SK-N-SH treated with all-trans-retinoic acid at 6 μM for 48 hours (cell line): ENCODE data around the gene MXRA8.

Source experiments
- ATAC-seq: fragments of 200-7000 bp; cut with Tn5 transposase; 3 replicates; pipeline ENCODE4 v1.9.1; 2020; ENCODE audit warnings: mild to moderate bottlenecking, moderate library complexity
- ARNTL ChIP-seq: fragments of 450-650 bp; formaldehyde crosslinking; IDR thresholded peaks from 2 replicates; pipeline ENCODE4 v1.5.0; 2020; ENCODE audit warnings: low read depth, mild to moderate bottlenecking, moderate library complexity, borderline replicate concordance
- BACH2 ChIP-seq: fragments of 250-450 bp; sonication (Bioruptor Pico); IDR thresholded peaks from 2 replicates; pipeline ENCODE4 v1.9.0; 2021; ENCODE audit warnings: mild to moderate bottlenecking, borderline replicate concordance
- CREB5 ChIP-seq: fragments of 250-450 bp; sonication (Bioruptor Pico); IDR thresholded peaks from 2 replicates; pipeline ENCODE4 v1.5.1; 2020; ENCODE audit warnings: low read depth, mild to moderate bottlenecking, moderate library complexity
- CSDC2 ChIP-seq: fragments of 250-450 bp; sonication (Bioruptor Pico); IDR thresholded peaks from 2 replicates; pipeline ENCODE4 v1.5.0; 2020; ENCODE audit warnings: mild to moderate bottlenecking, moderate library complexity
- CSRNP3 ChIP-seq: fragments of 250-450 bp; sonication (Bioruptor Pico); IDR thresholded peaks from 2 replicates; pipeline ENCODE4 v1.5.1; 2021; ENCODE audit warnings: mild to moderate bottlenecking, moderate library complexity
- ESRRG ChIP-seq: fragments of 250-450 bp; sonication (Bioruptor Pico); IDR thresholded peaks from 2 replicates; pipeline ENCODE4 v1.6.1; 2021; ENCODE audit warnings: mild to moderate bottlenecking
- GLIS3 ChIP-seq: fragments of 250-450 bp; sonication (Bioruptor Pico); IDR thresholded peaks from 2 replicates; pipeline ENCODE4 v1.5.0; 2020; ENCODE audit warnings: mild to moderate bottlenecking, moderate library complexity
- ISL1 ChIP-seq: fragments of 250-450 bp; sonication (Bioruptor Pico); IDR thresholded peaks from 2 replicates; pipeline ENCODE4 v2.1.2; 2022; ENCODE audit warnings: mild to moderate bottlenecking, moderate library complexity
- OSR1 ChIP-seq: fragments of 250-450 bp; sonication (Bioruptor Pico); IDR thresholded peaks from 2 replicates; pipeline ENCODE4 v1.8.0; 2022; ENCODE audit warnings: moderate library complexity, mild to moderate bottlenecking, inconsistent platforms
- PPARA ChIP-seq: fragments of 250-450 bp; sonication (Bioruptor Pico); IDR thresholded peaks from 2 replicates; pipeline ENCODE4 v1.5.0; 2020; ENCODE audit warnings: mild to moderate bottlenecking, borderline replicate concordance
- RARB ChIP-seq: fragments of 250-450 bp; sonication (Bioruptor Pico); IDR thresholded peaks from 2 replicates; pipeline ENCODE4 v1.8.0; 2021; ENCODE audit warnings: mild to moderate bottlenecking, moderate library complexity
- SNAI2 ChIP-seq: fragments of 250-450 bp; sonication (Bioruptor Pico); IDR thresholded peaks from 2 replicates; pipeline ENCODE4 v1.5.0; 2020; ENCODE audit warnings: mild to moderate bottlenecking, moderate library complexity
- TCF4 ChIP-seq: fragments of 250-450 bp; sonication (Bioruptor Pico); IDR thresholded peaks from 2 replicates; pipeline ENCODE4 v1.8.0; 2021; ENCODE audit warnings: mild to moderate bottlenecking, moderate library complexity, borderline replicate concordance
- TOX ChIP-seq: fragments of 250-450 bp; sonication (Bioruptor Pico); IDR thresholded peaks from 2 replicates; pipeline ENCODE4 v1.8.0; 2021; ENCODE audit warnings: mild to moderate bottlenecking, moderate library complexity, borderline replicate concordance
- TSHZ2 ChIP-seq: fragments of 250-450 bp; sonication (Bioruptor Pico); IDR thresholded peaks from 2 replicates; pipeline ENCODE4 v1.5.0; 2020; ENCODE audit warnings: mild to moderate bottlenecking, moderate library complexity
- ZC3H10 ChIP-seq: fragments of 250-450 bp; sonication (Bioruptor Pico); IDR thresholded peaks from 2 replicates; pipeline ENCODE4 v1.5.1; 2021; ENCODE audit warnings: mild to moderate bottlenecking, moderate library complexity
- ZFP3 ChIP-seq: fragments of 250-450 bp; sonication (Bioruptor Pico); IDR thresholded peaks from 2 replicates; pipeline ENCODE4 v1.5.0; 2020; ENCODE audit warnings: mild to moderate bottlenecking, moderate library complexity
- ZFP30 ChIP-seq: fragments of 450-650 bp; formaldehyde crosslinking; IDR thresholded peaks from 2 replicates; pipeline ENCODE4 v1.5.0; 2022; ENCODE audit warnings: mild to moderate bottlenecking, moderate library complexity
- ZNF565 ChIP-seq: fragments of 450-650 bp; formaldehyde crosslinking; conservative IDR thresholded peaks from 2 replicates; pipeline ENCODE4 v1.5.0; 2020; ENCODE audit warnings: low read depth, mild to moderate bottlenecking, moderate library complexity
- ZNF70 ChIP-seq: fragments of 450-650 bp; formaldehyde crosslinking; IDR thresholded peaks from 2 replicates; pipeline ENCODE4 v1.5.0; 2020; ENCODE audit warnings: mild to moderate bottlenecking, moderate library complexity
- ZNF8 ChIP-seq: fragments of 450-650 bp; formaldehyde crosslinking; IDR thresholded peaks from 2 replicates; pipeline ENCODE4 v1.5.0; 2020; ENCODE audit warnings: mild to moderate bottlenecking, moderate library complexity
- TF ChIP-seq, protein P1 (sequence below): fragments of 250-450 bp; sonication (Bioruptor Pico); IDR thresholded peaks from 2 replicates; pipeline ENCODE4 v1.8.0; 2021; ENCODE audit warnings: low read depth, mild to moderate bottlenecking, moderate library complexity, borderline replicate concordance

The MXRA8 gene

DNA sequence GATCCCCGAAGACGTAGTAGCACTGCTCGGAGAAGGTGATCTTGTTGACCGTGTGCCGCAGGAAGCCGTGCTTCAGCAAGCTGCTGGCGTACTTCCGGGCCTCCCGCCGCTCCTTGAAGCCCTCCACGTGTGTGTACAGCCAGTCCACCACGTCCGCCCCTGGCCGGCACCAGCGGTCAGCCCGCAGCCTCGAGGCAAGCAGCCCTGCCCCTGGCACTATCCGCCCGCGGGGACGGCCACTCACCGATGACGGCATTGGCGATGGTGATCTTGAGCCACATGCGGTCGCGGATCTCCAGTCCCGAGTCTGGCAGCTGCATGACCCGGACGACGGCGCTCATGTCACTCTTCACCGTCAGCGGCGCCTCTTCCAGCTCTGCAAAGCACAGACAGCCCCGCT is 20.1 kb downstream of the MXRA8 start:
- no peak for ATAC-seq
- no peak for TF ChIP-seq CSDC2 (CRISPR knock-in tag)
- TF ChIP-seq ZNF8 (CRISPR knock-in tag): no peak
- TF ChIP-seq GLIS3: no peak
- TF ChIP-seq ISL1: no peak
- no peak for TF ChIP-seq ZC3H10 (CRISPR knock-in tag)
- TF ChIP-seq ZNF70: no peak
- no peak for TF ChIP-seq CSRNP3 (CRISPR knock-in tag)

GRCh38 chr1:1337793-1338147 is 20.6 kb downstream of the MXRA8 start:
- TF ChIP-seq, protein P1, sequence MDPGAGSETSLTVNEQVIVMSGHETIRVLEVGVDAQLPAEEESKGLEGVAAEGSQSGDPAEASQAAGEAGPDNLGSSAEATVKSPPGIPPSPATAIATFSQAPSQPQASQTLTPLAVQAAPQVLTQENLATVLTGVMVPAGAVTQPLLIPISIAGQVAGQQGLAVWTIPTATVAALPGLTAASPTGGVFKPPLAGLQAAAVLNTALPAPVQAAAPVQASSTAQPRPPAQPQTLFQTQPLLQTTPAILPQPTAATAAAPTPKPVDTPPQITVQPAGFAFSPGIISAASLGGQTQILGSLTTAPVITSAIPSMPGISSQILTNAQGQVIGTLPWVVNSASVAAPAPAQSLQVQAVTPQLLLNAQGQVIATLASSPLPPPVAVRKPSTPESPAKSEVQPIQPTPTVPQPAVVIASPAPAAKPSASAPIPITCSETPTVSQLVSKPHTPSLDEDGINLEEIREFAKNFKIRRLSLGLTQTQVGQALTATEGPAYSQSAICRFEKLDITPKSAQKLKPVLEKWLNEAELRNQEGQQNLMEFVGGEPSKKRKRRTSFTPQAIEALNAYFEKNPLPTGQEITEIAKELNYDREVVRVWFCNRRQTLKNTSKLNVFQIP (CRISPR knock-in tag): no peak
- TF ChIP-seq PPARA (CRISPR knock-in tag) (no peak), TSHZ2 (CRISPR knock-in tag) (no peak), ZNF565 (CRISPR knock-in tag) (no peak), GLIS3 (no peak), BACH2 (CRISPR knock-in tag) (no peak), CREB5 (CRISPR knock-in tag) (no peak), ZC3H10 (CRISPR knock-in tag) (no peak), TCF4 (CRISPR knock-in tag) (no peak), ISL1 (no peak), SNAI2 (CRISPR knock-in tag) (no peak), RARB (CRISPR knock-in tag) (no peak), ZFP3 (no peak), CSDC2 (CRISPR knock-in tag) (no peak), ZFP30 (CRISPR knock-in tag) (no peak), ZNF70 (no peak), CSRNP3 (CRISPR knock-in tag) (no peak), ESRRG (CRISPR knock-in tag) (no peak)
- ATAC-seq: peak; percentile 20; the same call in 2 of the 3 replicates

DNA sequence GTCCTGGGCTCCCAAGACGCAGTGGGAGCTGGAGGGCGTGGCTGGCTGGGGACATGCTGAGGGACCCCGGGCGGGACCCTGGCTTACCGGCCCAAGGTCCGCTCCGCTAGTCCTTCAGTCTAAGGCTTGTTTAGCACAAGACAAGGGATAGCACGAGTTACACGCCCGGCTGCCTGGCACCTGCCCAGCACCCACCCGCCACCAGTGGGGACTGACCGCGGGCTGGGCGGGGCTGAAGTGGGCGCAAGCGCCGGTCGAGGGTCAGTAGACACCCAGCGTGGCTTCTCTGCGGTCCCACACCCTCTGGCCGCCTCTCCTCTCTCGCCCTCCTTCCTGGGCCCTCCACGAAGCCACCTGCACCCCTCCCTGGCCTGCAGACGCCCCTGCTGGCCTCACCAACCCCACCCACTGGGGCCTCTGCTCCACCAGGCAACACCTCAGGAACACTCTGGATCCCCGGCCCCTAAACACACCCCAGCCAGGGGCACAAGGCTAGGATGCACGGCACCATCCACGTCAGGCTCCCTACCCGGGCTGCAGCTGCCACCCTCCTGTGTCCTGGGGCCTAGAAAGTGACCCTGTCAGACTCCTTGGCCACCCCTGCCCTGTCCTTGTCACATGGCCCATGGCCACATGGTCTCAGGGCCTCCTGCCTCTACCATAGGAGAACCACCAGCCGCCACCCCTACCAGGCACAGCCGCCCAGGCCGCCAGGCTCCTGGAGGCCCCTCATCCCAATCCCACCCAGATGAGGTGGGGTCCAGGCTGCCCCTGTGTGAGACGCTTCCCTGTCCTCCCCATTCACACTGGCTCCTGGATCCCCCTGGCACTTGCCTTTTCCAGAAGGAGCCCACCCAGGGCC is 21.2 kb downstream of the MXRA8 start:
- no peak for ATAC-seq
- TF ChIP-seq OSR1 (CRISPR knock-in tag) (no peak), RARB (CRISPR knock-in tag) (no peak), ISL1 (no peak), ZNF565 (CRISPR knock-in tag) (no peak), TSHZ2 (CRISPR knock-in tag) (no peak), ZFP3 (no peak), BACH2 (CRISPR knock-in tag) (no peak), ARNTL (CRISPR knock-in tag) (no peak), TCF4 (CRISPR knock-in tag) (no peak), ZC3H10 (CRISPR knock-in tag) (no peak), TOX (CRISPR knock-in tag) (no peak), ESRRG (CRISPR knock-in tag) (no peak)
- TF ChIP-seq, protein P1 (CRISPR knock-in tag): no peak
